Activated naive CD4-positive, alpha-beta T cell treated with anti-CD3 and anti-CD28 coated beads, Interleukin-2, amount 50 U/mL, for 24 hours (primary cell): ENCODE data around the gene MLH3.

Source experiments
- H3K27ac Mint-ChIP-seq: one replicate; pipeline ENCODE4 v1.8.0; 2021; ENCODE audit warnings: mild to moderate bottlenecking, mixed read lengths
- H3K27me3 Mint-ChIP-seq: one replicate; pipeline ENCODE4 v1.8.0; 2021; ENCODE audit warnings: mixed read lengths
- H3K36me3 Mint-ChIP-seq: one replicate; pipeline ENCODE4 v1.8.0; 2021; ENCODE audit warnings: mixed read lengths
- H3K4me1 Mint-ChIP-seq: one replicate; pipeline ENCODE4 v1.8.0; 2021; ENCODE audit warnings: mixed read lengths
- H3K4me3 Mint-ChIP-seq: one replicate; pipeline ENCODE4 v1.8.0; 2021; ENCODE audit warnings: mild to moderate bottlenecking, mixed read lengths
- H3K9me3 Mint-ChIP-seq: one replicate; pipeline ENCODE4 v1.8.0; 2021; ENCODE audit warnings: mixed read lengths

Gene MLH3

GRCh38 chr14:75049731-75050201 is 1.5 kb downstream of the MLH3 start:
- Mint-ChIP-seq H3K27ac (no peak overlapping the region), H3K36me3 (peaks cover 29% of the 10 kb centered on the region), H3K4me1 (peaks cover 64% of the 10 kb centered on the region), H3K27me3 (no peaks in the 10 kb centered on the region), H3K4me3 (peak overlapping the region; percentile 94), H3K9me3 (no peaks in the 10 kb centered on the region)

GRCh38 chr14:75049136-75049535 is 2.1 kb downstream of the MLH3 start:
- Mint-ChIP-seq H3K27me3 (no peaks in the 10 kb centered on the region), H3K4me3 (no peak overlapping the region), H3K9me3 (no peaks in the 10 kb centered on the region), H3K4me1 (peaks cover 70% of the 10 kb centered on the region), H3K27ac (no peak overlapping the region), H3K36me3 (peaks cover 29% of the 10 kb centered on the region)

GRCh38 chr14:75048101-75048500 is 3.2 kb downstream of the MLH3 start:
- Mint-ChIP-seq H3K4me1 (peaks cover 75% of the 10 kb centered on the region), H3K36me3 (peaks cover 29% of the 10 kb centered on the region)

GRCh38 chr14:75047506-75047905 is 3.8 kb downstream of the MLH3 start:
- H3K4me3 Mint-ChIP-seq: no peak overlapping the region
- no peak overlapping the region for H3K27ac Mint-ChIP-seq
- H3K9me3 Mint-ChIP-seq: no peaks in the 10 kb centered on the region

More at GRCh38 chr14:75048101-75048500, 3.2 kb downstream of the MLH3 start:
- Mint-ChIP-seq H3K4me3 (no peak overlapping the region), H3K27me3 (no peaks in the 10 kb centered on the region), H3K27ac (no peak overlapping the region), H3K9me3 (no peaks in the 10 kb centered on the region)

GRCh38 chr14:75046899-75047298 is 4.4 kb downstream of the MLH3 start:
- H3K27ac Mint-ChIP-seq: no peak overlapping the region
- H3K36me3 Mint-ChIP-seq: peaks cover 30% of the 10 kb centered on the region
- H3K4me1 Mint-ChIP-seq: peaks cover 75% of the 10 kb centered on the region
- no peaks in the 10 kb centered on the region for H3K27me3 Mint-ChIP-seq
- H3K9me3 Mint-ChIP-seq: no peaks in the 10 kb centered on the region
- H3K4me3 Mint-ChIP-seq: no peak overlapping the region

More at GRCh38 chr14:75047506-75047905, 3.8 kb downstream of the MLH3 start:
- Mint-ChIP-seq H3K4me1 (peaks cover 75% of the 10 kb centered on the region), H3K27me3 (no peaks in the 10 kb centered on the region), H3K36me3 (peaks cover 29% of the 10 kb centered on the region)

GRCh38 chr14:75046275-75046674 is 5.0 kb downstream of the MLH3 start:
- H3K27me3 Mint-ChIP-seq: no peaks in the 10 kb centered on the region
- H3K4me3 Mint-ChIP-seq: no peak overlapping the region
- H3K4me1 Mint-ChIP-seq: peaks cover 70% of the 10 kb centered on the region
- no peaks in the 10 kb centered on the region for H3K9me3 Mint-ChIP-seq
- peaks cover 30% of the 10 kb centered on the region for H3K36me3 Mint-ChIP-seq
- no peak overlapping the region for H3K27ac Mint-ChIP-seq

GRCh38 chr14:75044752-75045151 is 6.5 kb downstream of the MLH3 start:
- peaks cover 29% of the 10 kb centered on the region for H3K36me3 Mint-ChIP-seq
- H3K27me3 Mint-ChIP-seq: no peaks in the 10 kb centered on the region
- H3K9me3 Mint-ChIP-seq: no peaks in the 10 kb centered on the region
- peaks cover 59% of the 10 kb centered on the region for H3K4me1 Mint-ChIP-seq
- no peak overlapping the region for H3K27ac Mint-ChIP-seq
- H3K4me3 Mint-ChIP-seq: peak overlapping the region; percentile 7

- peaks cover 26% of the 10 kb centered on the region for H3K36me3 Mint-ChIP-seq
- H3K27me3 Mint-ChIP-seq: no peaks in the 10 kb centered on the region
- H3K4me3 Mint-ChIP-seq: no peak overlapping the region
- H3K4me1 Mint-ChIP-seq: peaks cover 54% of the 10 kb centered on the region
- no peak overlapping the region for H3K27ac Mint-ChIP-seq
- no peaks in the 10 kb centered on the region for H3K9me3 Mint-ChIP-seq
Measured at GRCh38 chr14:75044322-75044721, 6.9 kb downstream of the MLH3 start.

- peaks cover 14% of the 10 kb centered on the region for H3K36me3 Mint-ChIP-seq
- peaks cover 34% of the 10 kb centered on the region for H3K4me1 Mint-ChIP-seq
- no peak overlapping the region for H3K27ac Mint-ChIP-seq
- no peaks in the 10 kb centered on the region for H3K9me3 Mint-ChIP-seq
- no peaks in the 10 kb centered on the region for H3K27me3 Mint-ChIP-seq
- no peak overlapping the region for H3K4me3 Mint-ChIP-seq
Measured at GRCh38 chr14:75042035-75042434, 9.2 kb downstream of the MLH3 start.

GRCh38 chr14:75041613-75042012 is 9.7 kb downstream of the MLH3 start:
- Mint-ChIP-seq H3K4me3 (no peak overlapping the region), H3K27me3 (no peaks in the 10 kb centered on the region), H3K9me3 (no peaks in the 10 kb centered on the region), H3K4me1 (peaks cover 29% of the 10 kb centered on the region), H3K27ac (no peak overlapping the region), H3K36me3 (peaks cover 12% of the 10 kb centered on the region)

GRCh38 chr14:75040959-75041358 is 10.3 kb downstream of the MLH3 start:
- no peaks in the 10 kb centered on the region for H3K27me3 Mint-ChIP-seq
- H3K27ac Mint-ChIP-seq: no peak overlapping the region
- H3K4me1 Mint-ChIP-seq: peaks cover 23% of the 10 kb centered on the region
- no peaks in the 10 kb centered on the region for H3K9me3 Mint-ChIP-seq
- peaks cover 12% of the 10 kb centered on the region for H3K36me3 Mint-ChIP-seq
- H3K4me3 Mint-ChIP-seq: no peak overlapping the region

- no peaks in the 10 kb centered on the region for H3K9me3 Mint-ChIP-seq
- H3K4me1 Mint-ChIP-seq: peaks cover 18% of the 10 kb centered on the region
- H3K36me3 Mint-ChIP-seq: peaks cover 10% of the 10 kb centered on the region
- no peak overlapping the region for H3K4me3 Mint-ChIP-seq
- H3K27me3 Mint-ChIP-seq: no peaks in the 10 kb centered on the region
- H3K27ac Mint-ChIP-seq: no peak overlapping the region
Measured at GRCh38 chr14:75040507-75040906, 10.8 kb downstream of the MLH3 start.

GRCh38 chr14:75032939-75033338 is 18.3 kb downstream of the MLH3 start:
- H3K27ac Mint-ChIP-seq: no peak overlapping the region
- no peaks in the 10 kb centered on the region for H3K4me1 Mint-ChIP-seq
- H3K4me3 Mint-ChIP-seq: no peak overlapping the region
- peaks cover 19% of the 10 kb centered on the region for H3K36me3 Mint-ChIP-seq
- no peaks in the 10 kb centered on the region for H3K9me3 Mint-ChIP-seq
- H3K27me3 Mint-ChIP-seq: no peaks in the 10 kb centered on the region

- Mint-ChIP-seq H3K27me3 (no peaks in the 10 kb centered on the region), H3K9me3 (no peaks in the 10 kb centered on the region), H3K36me3 (peaks cover 16% of the 10 kb centered on the region), H3K4me1 (no peaks in the 10 kb centered on the region), H3K4me3 (no peak overlapping the region), H3K27ac (no peak overlapping the region)
Measured at GRCh38 chr14:75030147-75030546, 21.1 kb downstream of the MLH3 start.

GRCh38 chr14:75025876-75026275 is 25.4 kb downstream of the MLH3 start:
- H3K9me3 Mint-ChIP-seq: no peaks in the 10 kb centered on the region
- no peaks in the 10 kb centered on the region for H3K27me3 Mint-ChIP-seq
- no peak overlapping the region for H3K4me3 Mint-ChIP-seq
- peaks cover 13% of the 10 kb centered on the region for H3K36me3 Mint-ChIP-seq
- no peak overlapping the region for H3K27ac Mint-ChIP-seq
- no peaks in the 10 kb centered on the region for H3K4me1 Mint-ChIP-seq

- no peak overlapping the region for H3K4me3 Mint-ChIP-seq
- H3K27me3 Mint-ChIP-seq: no peaks in the 10 kb centered on the region
- no peaks in the 10 kb centered on the region for H3K9me3 Mint-ChIP-seq
- no peaks in the 10 kb centered on the region for H3K4me1 Mint-ChIP-seq
- H3K36me3 Mint-ChIP-seq: peaks cover 8% of the 10 kb centered on the region
- no peak overlapping the region for H3K27ac Mint-ChIP-seq
Measured at GRCh38 chr14:75025082-75025481, 26.2 kb downstream of the MLH3 start.

GRCh38 chr14:75023108-75023507 is 28.2 kb downstream of the MLH3 start:
- no peak overlapping the region for H3K27ac Mint-ChIP-seq
- H3K9me3 Mint-ChIP-seq: no peaks in the 10 kb centered on the region
- no peak overlapping the region for H3K4me3 Mint-ChIP-seq
- no peaks in the 10 kb centered on the region for H3K4me1 Mint-ChIP-seq
- no peaks in the 10 kb centered on the region for H3K27me3 Mint-ChIP-seq
- peaks cover 12% of the 10 kb centered on the region for H3K36me3 Mint-ChIP-seq
